WTC11 (cell line): ENCODE measurements around the gene NDUFS7.

Experiments used
- MXD4 ChIP-seq: fragments of 250-450 bp; sonication (Bioruptor Pico); IDR thresholded peaks from 2 replicates; pipeline ENCODE4 v1.8.0; 2021; ENCODE audit warnings: mild to moderate bottlenecking, moderate library complexity, borderline replicate concordance
- MYBL2 ChIP-seq: sonication (generic); formaldehyde crosslinking; IDR thresholded peaks from 2 replicates; pipeline ENCODE4 v1.8.1; 2023; ENCODE audit warnings: mild to moderate bottlenecking, moderate library complexity, missing genetic modification reagents
- NFYB ChIP-seq: sonication (generic); formaldehyde crosslinking; conservative IDR thresholded peaks from 2 replicates; pipeline ENCODE4 v1.8.0; 2022; ENCODE audit warnings: low read depth, missing genetic modification reagents
- NR1H2 ChIP-seq: sonication (generic); formaldehyde crosslinking; IDR thresholded peaks from 2 replicates; pipeline ENCODE4 v1.9.0; 2021; ENCODE audit warnings: mild to moderate bottlenecking, moderate library complexity, missing genetic modification reagents
- SMAD3 ChIP-seq: sonication (generic); formaldehyde crosslinking; IDR thresholded peaks from 2 replicates; pipeline ENCODE4 v1.8.0; 2022; ENCODE audit warnings: missing genetic modification reagents, mild to moderate bottlenecking, borderline replicate concordance
- TF ChIP-seq, protein P1 (sequence below): fragments of 200-600 bp; IDR thresholded peaks from 2 replicates; pipeline ENCODE4 v1.8.0; 2022; ENCODE audit warnings: antibody characterized with exemption
- TF ChIP-seq, protein P2 (sequence below): sonication (generic); formaldehyde crosslinking; IDR thresholded peaks from 2 replicates; pipeline ENCODE4 v1.8.0; 2022; ENCODE audit warnings: mild to moderate bottlenecking, missing genetic modification reagents
- TF ChIP-seq, protein P3 (sequence below): sonication (generic); formaldehyde crosslinking; IDR thresholded peaks from 2 replicates; pipeline ENCODE4 v1.8.1; 2023; ENCODE audit warnings: mild to moderate bottlenecking, missing genetic modification reagents, moderate library complexity
- TF ChIP-seq, protein P4 (sequence below): sonication (generic); formaldehyde crosslinking; IDR thresholded peaks from 2 replicates; pipeline ENCODE4 v1.8.1; 2023; ENCODE audit warnings: mild to moderate bottlenecking, missing genetic modification reagents, moderate library complexity

DNA sequence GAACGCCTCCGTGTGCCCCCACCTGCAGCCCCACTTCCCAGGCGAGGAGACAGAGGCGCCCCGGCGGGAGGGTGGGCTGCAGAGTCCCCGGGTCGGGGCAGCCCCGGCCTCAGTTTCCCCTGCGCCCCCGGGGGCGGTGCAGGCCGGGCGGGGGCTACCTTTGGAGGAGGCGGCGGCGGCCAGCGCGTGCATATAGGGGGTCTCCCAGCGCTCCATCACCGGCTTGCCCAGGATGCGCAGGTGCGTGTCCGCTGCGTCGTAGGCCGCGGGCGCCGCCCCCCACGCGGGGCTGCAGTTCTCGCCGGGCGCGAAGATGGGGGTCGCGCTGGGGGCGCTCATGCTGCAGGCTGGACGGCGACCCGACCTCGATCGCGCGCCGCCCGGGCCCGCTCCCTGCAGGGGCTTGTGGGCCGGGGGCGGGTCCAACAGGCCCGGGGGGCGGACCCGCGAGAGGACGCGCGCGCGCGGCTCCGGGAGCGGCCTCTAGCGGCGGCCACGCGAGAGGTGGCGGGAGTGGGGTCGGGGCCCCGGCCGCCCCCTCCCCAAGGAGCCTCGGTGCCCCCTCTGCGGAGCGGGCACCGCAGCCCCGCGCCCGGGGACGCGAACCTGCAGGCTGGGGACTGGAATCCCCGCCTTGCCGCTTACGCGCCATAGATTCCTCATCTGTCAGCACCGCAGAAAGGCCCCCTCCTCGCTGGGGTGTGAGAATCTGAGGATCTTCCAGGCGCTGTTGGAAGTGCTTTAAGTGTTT is 17.6 kb downstream of the NDUFS7 start, which contains the start of gene GAMT:
- TF ChIP-seq NR1H2 (no peak), NFYB (CRISPR knock-in tag) (no peak), SMAD3 (no peak), MYBL2 (CRISPR knock-in tag) (no peak), MXD4 (CRISPR knock-in tag) (no peak)
- TF ChIP-seq, protein P1, sequence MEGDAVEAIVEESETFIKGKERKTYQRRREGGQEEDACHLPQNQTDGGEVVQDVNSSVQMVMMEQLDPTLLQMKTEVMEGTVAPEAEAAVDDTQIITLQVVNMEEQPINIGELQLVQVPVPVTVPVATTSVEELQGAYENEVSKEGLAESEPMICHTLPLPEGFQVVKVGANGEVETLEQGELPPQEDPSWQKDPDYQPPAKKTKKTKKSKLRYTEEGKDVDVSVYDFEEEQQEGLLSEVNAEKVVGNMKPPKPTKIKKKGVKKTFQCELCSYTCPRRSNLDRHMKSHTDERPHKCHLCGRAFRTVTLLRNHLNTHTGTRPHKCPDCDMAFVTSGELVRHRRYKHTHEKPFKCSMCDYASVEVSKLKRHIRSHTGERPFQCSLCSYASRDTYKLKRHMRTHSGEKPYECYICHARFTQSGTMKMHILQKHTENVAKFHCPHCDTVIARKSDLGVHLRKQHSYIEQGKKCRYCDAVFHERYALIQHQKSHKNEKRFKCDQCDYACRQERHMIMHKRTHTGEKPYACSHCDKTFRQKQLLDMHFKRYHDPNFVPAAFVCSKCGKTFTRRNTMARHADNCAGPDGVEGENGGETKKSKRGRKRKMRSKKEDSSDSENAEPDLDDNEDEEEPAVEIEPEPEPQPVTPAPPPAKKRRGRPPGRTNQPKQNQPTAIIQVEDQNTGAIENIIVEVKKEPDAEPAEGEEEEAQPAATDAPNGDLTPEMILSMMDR: no peak
- TF ChIP-seq, protein P2, sequence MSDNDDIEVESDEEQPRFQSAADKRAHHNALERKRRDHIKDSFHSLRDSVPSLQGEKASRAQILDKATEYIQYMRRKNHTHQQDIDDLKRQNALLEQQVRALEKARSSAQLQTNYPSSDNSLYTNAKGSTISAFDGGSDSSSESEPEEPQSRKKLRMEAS (CRISPR knock-in tag): no peak
- TF ChIP-seq, protein P3, sequence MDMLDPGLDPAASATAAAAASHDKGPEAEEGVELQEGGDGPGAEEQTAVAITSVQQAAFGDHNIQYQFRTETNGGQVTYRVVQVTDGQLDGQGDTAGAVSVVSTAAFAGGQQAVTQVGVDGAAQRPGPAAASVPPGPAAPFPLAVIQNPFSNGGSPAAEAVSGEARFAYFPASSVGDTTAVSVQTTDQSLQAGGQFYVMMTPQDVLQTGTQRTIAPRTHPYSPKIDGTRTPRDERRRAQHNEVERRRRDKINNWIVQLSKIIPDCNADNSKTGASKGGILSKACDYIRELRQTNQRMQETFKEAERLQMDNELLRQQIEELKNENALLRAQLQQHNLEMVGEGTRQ (CRISPR knock-in tag): no peak
- TF ChIP-seq, protein P4, sequence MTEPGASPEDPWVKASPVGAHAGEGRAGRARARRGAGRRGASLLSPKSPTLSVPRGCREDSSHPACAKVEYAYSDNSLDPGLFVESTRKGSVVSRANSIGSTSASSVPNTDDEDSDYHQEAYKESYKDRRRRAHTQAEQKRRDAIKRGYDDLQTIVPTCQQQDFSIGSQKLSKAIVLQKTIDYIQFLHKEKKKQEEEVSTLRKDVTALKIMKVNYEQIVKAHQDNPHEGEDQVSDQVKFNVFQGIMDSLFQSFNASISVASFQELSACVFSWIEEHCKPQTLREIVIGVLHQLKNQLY (CRISPR knock-in tag): no peak
